Caki2 (cell line): Measurements from ENCODE around the gene RMND5A. TPM values are rescaled to one million over a fixed set of nuclear protein-coding genes. Genes with fewer than 3 reads are reported as not detected.

Experiments
- DNase-seq: peaks from one replicate; pipeline ENCODE4 v3.0.0-alpha.2; 2015; ENCODE audit warnings: low read depth
- in situ Hi-C: cut with HindIII; loops from 2 replicates; pipeline ENCODE4 v1.10.0; 2016; ENCODE audit warnings: low sequenced_read_pairs, low pct_unique_long_range_greater_than_20kb, mixed read lengths
- total RNA-seq: library from RNA; depleted of rRNA; stranded (reverse); fragments of >200 nt; shearing (Covaris generic); gene quantifications from 2 replicates; pipeline ENCODE4 v1.2.3, GENCODE V29; 2014; ENCODE audit warnings: low replicate concordance

The RMND5A gene
- total RNA-seq, 1 experiment from 2014 or later: 36.9 TPM

DNA sequence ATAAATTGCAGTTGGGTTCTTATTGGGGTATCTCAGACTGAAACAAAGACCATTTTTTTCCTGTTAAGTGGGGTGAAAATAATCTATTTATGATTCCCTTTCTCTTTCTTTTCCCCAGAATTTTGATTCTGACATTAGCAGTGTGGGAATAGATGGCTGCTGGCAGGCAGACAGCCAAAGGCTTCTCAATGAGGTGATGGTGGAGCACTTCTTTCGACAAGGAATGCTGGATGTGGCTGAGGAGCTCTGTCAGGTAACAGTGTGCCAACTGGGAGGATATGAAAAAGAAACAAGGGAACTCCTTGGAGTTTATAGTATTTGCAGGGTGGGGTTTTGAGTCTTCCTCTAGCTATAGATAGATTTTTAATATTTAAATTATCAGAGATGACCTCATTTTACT, 31.7 kb downstream of the RMND5A start:
- no peak for DNase-seq
- in situ Hi-C loops: no loop called here

DNA sequence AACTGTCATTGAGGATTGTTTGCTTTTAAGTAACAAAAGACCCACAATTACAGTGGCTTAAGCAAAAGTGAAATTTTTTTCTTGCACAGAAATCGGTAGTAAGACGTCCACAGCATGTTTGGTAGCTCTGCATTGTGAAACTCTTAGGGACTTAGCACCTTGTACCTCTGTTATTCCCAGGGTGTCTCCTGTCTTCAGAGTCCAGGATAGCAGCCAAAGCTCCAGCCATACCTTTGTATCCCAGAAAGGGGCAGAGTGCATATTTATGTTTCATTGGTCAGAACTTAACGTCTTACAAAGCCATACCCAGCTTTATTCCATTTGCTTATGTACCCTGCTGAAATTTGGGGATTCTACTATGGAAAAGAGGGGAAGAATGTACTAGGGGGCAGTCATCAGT, 32.8 kb downstream of the RMND5A start:
- no peak for DNase-seq
- in situ Hi-C loops: no loop called here

DNA sequence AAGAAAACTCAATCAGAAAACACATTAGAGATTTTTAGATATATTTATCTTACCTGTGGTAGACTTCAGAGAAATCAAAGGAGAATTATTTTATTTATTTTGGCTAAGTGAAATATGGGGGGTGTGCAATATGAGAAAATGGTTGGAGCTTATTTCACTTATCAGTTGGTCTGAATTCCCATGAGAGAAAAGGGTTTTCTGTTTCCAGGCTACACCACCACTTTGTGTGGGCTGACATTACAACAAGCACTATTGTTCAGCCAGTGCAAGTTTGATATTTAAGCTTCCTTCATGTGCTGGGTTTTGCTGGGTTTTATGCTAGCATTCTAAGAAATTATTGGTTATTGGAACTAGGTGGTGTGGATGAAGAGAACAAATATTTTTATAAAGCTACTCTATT, 33.5 kb downstream of the RMND5A start:
- in situ Hi-C loops: no loop called here
- DNase-seq: no peak

DNA sequence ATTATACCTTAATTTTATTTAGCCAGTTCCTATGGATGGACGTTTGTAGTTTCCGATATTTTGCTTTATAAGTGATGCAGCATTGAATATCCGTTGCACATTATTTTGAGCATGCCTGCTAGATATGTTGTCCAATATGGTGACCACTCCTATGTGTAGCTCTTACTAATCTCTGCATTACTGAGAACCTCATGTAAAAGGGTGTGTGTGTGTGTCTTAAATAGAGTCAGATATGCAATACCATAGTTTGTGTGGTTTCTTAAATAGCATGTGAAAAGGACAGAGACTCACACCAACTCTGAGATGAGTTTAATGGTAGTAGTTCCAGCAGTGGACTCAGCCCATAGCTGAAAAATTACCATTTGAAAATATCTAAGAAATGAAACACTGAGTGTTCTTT, 38.3 kb downstream of the RMND5A start:
- no peak for DNase-seq
- in situ Hi-C loops: no loop called here

DNA sequence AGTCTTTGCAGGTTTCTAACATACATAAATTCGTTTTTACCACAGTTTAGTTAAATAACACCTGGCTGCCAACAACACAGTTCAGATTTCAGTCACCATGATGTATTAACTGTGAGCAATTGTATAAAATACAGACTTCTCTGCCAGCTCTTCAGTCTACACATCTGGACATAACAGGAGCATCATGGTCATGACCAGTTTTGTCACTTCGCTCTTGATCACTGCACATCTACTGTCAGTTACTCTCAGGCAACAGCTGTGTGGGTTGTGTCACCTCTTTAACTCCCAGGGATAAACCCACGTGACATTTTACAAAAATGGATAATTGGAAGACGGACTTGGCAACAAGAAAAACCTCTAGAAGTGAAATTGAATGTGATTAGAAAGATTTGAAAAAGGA, 40.3 kb downstream of the RMND5A start:
- in situ Hi-C loops: no loop called here
- DNase-seq: no peak

DNA sequence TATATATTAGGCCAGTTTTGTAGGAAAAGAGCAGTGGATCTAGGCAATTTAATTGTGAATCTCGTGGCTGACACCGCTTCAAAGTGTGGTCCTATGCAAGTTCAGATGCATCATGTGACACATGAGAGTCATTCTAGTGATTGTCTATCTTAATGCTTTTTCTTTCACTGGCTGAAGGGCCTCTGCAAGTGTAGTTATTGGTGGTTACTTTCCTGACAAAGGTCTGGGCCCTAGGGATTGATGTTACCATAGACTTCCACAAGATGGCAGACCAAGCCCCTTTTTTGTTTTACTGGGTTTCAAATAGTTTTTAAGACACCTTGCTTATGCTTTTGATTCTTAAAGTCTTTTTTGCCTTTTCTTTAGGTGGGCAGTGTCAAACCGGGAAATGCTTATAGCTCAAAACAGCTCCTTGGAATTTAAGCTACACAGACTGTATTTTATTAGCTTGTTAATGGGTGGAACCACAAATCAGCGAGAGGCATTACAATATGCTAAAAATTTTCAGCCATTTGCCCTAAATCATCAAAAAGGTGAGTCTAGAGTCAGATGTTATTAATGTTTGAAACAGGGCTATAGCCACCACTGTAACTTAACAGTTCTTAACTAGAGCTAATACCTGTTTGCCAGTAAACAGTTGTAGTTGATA, 44.7 kb downstream of the RMND5A start:
- in situ Hi-C loops: no loop called here
- DNase-seq: peak; percentile 56

DNA sequence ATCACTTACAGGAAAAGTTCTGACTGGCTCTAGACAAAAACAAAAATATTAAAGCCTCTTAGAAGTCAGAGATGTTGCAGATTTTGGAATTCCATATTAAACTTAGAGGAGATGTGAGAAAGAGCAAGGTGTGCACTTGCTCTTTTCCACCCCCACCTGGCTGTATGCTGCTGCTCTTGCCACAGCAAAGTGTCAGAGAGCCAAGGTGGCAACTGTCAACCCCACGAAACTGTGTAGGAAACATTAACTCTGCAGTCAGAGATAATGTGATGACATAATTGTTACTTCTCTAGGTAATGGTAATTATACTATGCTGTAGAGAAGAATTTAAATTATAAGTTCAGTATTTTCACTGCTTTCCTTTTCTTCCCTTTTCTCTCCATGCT, 45.2 kb downstream of the RMND5A start:
- in situ Hi-C loops: no loop called here
- no peak for DNase-seq

DNA sequence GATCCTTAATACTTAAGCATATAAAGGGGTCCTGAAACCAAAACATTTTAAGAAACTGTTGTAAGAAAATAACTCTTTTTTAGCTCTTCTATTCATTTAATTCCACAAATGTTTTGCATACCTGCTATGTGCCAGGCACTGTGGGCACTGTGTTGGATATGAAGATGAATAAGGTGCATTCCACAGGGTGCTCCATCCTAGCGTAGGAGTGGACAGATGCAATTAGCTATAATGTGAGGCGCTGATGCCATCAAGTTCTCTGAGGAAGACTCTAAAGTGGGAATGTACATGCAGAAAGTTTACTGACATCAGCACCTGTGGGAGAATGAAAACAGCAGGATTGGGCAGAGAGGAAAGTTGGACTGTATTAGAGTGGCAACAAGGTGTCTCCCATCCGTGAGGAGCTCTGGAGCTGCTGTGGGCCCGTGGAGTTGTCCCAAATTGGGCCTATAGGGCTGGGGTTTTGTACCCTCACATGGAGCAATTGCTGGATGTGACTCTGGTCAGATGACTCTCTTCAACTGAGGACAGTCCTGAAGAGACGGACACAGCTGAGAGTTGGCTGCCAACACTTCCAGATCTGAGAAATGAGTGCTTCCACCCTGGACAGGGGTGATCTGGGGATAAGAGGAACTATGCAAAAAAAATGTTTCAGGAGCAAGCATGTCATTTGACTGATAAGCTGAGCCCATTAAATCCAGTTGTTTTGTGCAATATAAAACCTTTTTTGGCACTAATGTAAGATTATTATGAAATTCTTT, 48.3 kb downstream of the RMND5A start:
- in situ Hi-C loops: no loop called here
- DNase-seq: no peak

DNA sequence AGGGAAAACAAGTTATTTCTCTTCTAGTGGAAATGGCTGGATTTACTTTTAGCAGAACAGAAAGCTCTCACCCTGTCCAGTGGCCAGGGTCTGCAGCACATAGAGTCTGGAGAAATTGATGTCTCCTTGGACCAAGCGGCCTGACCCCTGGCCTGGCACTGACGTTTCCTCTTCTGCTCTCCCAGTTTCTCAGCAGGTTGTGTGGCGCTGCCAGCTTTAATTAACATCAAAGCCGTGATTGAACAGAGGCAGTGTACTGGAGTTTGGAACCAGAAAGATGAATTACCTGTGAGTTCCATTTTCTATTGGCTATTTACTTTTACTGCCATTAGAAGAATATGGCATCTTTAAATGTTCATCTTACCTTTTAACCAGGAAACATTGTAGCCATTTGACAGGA, 49.7 kb downstream of the RMND5A start:
- no peak for DNase-seq
- in situ Hi-C loops: no loop called here

DNA sequence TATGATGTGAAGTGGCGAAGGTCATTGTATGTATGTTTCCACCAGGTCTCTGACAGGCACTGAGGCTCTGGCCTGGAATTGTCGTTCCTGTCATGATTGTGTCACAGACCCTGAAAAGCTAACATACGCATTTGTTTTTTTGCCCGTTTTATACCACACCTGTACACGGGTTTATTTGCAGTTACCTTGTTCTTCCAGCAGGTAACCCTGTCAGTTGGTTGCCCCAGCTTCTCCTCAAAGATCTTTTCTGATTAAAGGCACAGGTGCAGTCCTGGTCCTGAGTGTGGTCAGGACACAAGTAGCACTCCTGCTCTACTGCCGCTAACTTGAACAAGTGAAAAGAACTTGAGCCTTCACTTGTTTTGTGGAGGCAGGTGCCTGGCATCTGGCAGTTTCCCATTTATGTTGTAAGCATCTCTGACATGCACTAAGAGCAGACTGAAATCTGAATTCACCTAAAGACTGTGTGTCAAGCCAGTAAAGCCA, 50.8 kb downstream of the RMND5A start:
- in situ Hi-C loops: no loop called here
- DNase-seq: no peak

DNA sequence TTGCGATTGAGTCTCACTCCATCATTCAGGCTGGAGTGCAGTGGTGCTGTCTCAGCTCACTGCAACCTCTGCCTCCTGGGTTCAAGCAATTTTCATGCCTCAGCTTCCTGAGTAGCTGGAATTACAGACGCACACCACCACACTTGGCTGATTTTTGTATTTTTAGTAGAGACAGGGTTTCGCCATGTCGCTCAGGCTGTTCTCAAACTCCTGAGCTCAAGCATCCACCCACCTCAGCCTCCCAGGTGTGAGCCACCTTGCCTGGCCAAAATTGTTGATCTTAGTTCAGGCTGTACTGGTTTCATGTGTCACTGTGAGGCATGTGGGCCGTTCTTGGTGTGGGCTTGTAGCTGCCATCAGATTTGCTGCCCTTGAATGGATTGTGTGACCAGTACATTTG, 52.5 kb downstream of the RMND5A start:
- in situ Hi-C loops: no loop called here
- no peak for DNase-seq

DNA sequence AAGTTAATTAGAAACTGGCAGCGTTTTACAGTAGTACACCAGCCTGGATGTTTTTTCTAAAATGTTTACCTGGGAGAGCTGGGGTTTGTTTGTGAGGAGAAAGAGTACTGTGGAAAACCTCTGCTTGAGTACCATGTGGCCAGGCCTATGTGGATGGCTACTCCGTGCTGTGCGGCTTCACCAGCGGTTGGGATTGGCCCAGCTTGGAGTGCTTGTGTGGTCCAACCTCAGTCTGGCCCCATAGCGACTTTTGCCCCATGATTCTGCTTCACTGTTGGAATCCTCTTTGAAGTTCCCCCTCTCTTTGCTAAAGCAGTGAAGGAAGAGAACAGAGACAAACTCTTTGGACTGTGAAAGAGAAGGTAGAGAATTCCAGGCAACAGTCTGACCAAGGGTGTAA, 54.8 kb downstream of the RMND5A start:
- DNase-seq: no peak
- in situ Hi-C loops: no loop called here

DNA sequence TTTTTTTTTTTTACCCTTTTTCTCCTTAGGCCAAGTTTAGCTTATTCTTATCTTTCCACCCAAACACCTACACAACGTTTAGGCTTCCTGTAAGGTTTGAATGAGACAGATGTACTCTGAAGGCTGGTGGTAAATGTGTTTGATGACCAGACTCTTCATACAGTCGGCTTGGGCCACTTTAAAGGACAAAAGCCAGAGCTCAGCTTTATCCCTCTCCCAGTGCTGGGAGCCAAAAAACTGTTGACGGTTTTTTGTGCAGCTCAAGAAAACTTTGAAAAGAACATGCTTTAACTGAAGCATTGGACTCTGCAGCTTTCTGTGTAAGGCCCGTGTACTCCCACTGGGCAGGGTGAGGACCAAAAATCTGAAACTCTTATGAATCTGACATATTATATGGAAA, 55.2 kb downstream of the RMND5A start:
- in situ Hi-C loops: no loop called here
- no peak for DNase-seq

DNA sequence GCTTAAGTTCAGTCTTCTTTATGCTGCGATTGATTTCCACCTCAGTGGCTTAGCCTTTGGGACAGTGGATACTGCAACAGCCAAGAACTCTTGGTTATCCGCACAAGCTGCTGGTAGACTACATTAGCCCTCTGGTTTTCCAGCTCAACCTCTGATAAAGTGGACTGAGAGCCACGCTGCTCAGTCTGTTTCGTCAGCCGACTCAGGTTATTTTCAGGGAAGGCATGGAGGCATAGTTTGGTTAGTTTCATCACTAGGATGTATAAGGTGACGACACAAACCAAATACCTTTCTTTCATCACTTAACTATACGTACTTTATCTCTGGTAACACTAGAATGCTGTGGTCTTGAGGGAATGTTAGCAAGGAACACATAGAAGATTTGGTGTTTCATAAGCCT, 56.4 kb downstream of the RMND5A start:
- in situ Hi-C loops: no loop called here
- DNase-seq: no peak

DNA sequence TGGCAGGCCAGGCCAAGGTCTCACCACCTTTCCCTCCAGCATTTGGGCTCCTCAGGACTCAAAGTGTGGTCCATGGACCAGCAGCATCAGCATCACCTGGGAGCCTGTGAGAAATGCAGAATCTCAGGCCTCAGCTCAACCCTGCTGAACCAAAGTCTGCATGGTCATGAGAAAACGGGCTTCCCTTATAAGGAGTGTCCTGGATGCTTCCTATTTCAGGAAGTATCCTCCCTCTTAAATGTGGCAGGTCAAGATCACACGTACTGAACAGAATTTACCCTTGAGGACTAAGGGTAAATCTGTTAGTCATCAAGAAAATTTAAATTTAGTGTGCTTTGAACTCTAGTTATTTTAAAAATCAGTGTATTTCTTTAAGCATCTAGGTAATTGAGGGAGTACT, 58.9 kb downstream of the RMND5A start:
- in situ Hi-C loops: no loop called here
- DNase-seq: no peak

DNA sequence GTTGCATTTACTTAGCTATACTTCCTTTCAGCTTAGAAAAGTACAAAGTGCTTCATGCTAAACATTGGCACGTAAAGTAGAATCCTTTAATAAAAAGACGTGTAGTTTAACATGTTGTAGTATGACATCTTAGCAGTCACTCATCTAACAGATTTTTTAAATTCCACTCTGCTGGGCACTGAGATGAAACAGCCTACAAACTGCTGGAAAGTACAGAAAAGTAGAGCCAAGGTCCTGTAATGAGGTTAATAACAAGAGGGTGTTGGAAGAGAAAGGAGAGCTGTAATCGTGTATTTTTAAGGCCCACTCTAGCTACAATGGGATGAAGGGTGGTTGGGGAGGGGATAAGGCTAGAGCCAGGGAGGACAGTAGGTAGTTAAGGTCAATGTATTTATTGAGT, 59.9 kb downstream of the RMND5A start:
- in situ Hi-C loops: no loop called here
- DNase-seq: no peak

DNA sequence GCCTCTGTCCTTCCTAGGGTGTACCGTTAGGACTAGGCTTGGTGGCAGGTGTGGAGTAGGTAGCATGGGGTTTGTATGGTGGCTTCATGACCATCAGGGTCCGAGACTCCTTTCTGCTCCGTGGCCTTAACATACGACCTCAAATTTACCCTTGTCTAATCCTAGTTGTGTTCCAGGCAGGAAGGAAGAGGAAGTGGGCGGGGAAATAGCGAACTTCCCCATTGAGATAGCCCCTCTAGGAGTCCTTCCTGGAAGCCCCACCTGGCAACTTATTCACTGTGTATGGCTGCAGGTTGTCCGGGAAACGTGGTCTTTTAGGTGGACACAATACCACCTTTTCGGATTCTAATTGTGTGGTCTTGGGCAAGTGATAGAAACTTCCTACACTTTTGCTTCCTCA, 61.3 kb downstream of the RMND5A start:
- in situ Hi-C loops: no loop called here
- no peak for DNase-seq

DNA sequence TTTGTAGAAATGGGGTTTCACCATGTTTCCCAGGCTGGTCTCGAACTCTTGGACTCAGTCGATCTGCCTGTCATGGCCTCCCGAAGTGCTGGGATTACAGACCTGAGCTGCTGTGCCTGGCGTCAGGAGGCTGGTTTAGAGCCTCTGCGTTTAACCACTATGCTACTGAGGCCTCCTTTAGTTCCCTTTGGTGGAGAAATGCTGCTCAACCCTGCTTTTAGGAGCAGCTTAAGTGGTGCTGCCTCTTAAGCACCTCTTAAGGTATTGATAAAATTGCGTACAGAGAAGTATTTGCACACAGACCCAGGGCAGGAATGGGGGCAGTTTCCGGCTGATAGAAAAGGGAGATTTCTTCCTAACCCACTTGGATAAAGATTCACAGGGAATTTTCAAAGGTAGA, 62.7 kb downstream of the RMND5A start:
- in situ Hi-C loops: no loop called here

DNA sequence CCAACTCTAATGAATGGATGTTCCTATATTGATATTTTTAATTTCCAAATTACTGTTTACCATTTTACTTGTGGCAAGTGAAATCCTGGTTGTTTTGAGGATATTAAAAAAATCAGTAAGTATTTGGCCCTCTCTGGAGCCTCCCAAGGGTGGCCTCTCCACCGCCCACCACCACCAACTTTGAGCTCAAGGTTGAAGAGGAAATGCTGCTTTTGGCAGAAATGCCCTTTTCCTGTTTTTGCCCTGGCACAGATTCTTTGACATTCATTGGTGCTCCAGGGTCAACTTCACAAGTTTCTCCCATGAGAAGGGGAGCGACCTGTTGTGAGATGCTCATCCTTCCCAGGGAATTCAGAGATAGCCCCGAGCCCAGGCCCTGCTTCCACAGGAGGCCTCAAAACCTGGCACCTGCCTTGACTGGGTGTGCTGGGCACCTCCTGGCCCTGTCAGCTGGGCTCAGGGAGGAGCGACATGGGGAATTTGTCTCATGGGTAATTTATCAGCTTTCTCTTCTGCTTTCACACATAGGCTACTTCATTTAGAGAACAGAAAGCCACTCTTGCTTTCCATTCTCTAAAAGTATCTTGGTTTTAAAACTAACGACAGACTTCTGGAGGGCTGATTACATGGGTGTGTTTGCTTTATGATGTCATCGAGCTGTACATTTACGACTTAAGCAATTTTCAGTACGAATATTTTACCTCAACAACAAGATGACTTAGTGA, 63.7 kb downstream of the RMND5A start:
- in situ Hi-C loops: no loop called here
- DNase-seq: no peak

More for the DNA sequence above, 62.7 kb downstream of the RMND5A start:
- no peak for DNase-seq
